HG03097 (cell line): ENCODE results near the gene TMEM165.
"Not testable (repeated sequence)": the region's sequence is repeated elsewhere in the genome, so short reads cannot be mapped to it uniquely, and the experiment has no call there.

ENCODE experiments used
- ATAC-seq: cut with Tn5 transposase; IDR thresholded peaks from one replicate; pipeline ENCODE4 v1.9.1; 2021; ENCODE audit not compliant: unreplicated experiment, low FRiP score

TMEM165 gene

GRCh38 chr4:55395529-55396307 lies at the start of gene TMEM165:
Gene TMEM165, plus strand, starts transcription at chr4:55395957. Its CDS starts 233 bp downstream, at chr4:55396190.
- ATAC-seq, result peak; percentile 94

DNA sequence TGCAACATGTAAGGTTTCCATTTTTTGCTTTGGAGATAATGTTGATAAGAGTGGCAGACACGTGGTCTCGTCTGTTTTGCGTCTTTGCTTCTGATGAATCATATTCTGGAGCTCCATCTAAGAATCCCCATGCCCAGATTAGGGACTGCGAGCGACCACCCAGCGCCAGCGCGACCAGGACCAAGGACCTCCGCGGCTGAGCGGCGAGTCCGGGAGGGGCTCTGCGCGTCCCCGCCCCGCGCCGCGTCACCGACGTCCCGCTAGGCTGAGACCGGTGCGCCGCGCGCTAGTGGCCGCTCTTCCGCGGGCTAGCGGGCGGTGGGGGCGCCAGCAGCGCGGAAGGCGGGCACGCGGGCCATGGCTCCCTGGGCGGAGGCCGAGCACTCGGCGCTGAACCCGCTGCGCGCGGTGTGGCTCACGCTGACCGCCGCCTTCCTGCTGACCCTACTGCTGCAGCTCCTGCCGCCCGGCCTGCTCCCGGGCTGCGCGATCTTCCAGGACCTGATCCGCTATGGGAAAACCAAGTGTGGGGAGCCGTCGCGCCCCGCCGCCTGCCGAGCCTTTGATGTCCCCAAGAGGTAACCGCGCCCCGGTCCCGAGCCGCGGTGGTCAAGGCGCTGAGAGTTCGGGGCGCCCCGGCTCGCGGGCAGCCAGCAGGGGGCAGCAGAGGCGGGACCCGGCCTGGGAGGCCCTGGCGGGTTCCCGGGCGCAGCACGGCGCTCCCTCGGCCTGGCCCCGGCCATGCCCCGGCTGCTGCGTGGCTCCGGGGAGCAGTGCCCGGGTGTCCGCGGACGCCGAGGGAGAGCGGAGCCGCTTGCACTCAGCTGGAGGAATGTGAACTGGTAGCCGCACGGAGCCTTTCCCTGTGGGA lies 49.5 kb upstream of the TMEM165 start, which contains the start of gene SRD5A3:
TSS of gene SRD5A3 (plus strand) at position 263 of the 871 bp plus-strand sequence. CDS start at position 358, 95 bp downstream.
- peak; percentile 96 for ATAC-seq

DNA sequence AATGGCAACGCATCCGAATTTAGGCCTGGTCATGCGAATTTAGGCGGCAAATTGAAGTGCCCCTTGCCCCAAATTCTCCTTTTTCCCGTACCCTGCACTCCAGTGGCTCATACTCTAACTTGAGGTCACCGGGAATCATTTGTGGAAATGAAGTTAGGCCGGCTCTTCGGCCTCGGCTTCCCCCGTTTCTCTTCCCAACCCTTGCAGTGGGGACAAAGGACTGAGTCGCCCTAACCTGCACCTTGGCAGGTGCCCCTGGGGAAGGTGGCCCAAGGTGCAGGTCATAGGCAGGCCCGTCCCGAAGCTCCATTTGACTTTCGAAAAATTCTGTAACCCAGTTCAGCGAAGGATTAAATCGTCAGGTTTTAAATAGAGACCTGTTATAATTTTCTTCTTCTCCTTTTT lies 48.9 kb upstream of the TMEM165 start:
- ATAC-seq, result no peak

DNA sequence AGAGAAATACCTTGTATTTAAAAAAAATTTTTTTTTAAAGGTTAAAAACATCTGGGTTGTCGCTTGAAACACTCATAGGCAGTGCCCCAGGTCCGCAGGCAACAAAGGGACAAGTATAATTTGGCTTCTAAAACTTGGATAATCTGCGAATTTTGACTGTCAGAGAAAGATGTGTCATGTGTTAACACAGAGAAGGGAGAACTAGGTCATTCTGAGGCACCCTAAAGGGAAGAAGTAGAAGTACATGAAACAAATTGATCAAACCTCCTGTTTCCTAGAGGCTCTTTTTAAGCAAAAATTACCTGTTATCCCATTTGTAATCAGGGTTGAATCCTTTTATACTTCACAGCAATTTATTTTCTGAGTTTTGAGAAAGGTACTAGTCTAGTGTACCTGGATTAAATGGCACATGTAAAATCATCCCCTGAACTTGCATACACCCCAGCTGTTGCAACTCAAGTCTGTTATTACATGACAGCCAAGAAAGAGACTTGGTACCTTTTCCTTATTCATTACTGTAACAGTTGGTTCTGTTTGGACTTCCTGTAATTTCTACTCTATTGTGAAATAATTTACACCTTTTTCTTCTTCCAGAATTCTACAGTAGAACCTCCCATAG lies 48.0 kb upstream of the TMEM165 start:
- no peak for ATAC-seq

GRCh38 chr4:55348466-55348865 lies 47.3 kb upstream of the TMEM165 start:
- ATAC-seq, result no peak

DNA sequence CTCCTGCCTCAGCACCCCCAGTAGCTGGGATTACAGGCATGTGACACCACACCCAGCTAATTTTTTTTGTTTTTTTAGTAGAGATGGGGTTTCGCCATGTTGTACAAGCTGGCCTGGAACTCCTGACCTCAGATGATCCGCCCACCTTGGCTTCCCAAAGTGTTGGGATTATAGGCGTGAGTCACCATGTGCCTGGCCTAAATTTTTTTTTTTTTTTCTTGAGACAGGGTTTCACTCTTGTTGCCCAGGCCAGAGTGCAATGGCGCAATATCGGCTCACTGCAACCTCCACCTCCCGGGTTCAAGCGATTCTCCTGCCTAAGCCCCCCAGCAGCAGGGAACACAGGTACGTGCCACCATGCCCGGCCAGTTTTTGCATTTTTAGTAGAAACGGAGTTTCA lies 44.9 kb upstream of the TMEM165 start:
- not testable (repeated sequence) for ATAC-seq

- ATAC-seq, result no peak
These were observed 43.9 kb upstream of the TMEM165 start for GRCh38 chr4:55351824-55352223.

DNA sequence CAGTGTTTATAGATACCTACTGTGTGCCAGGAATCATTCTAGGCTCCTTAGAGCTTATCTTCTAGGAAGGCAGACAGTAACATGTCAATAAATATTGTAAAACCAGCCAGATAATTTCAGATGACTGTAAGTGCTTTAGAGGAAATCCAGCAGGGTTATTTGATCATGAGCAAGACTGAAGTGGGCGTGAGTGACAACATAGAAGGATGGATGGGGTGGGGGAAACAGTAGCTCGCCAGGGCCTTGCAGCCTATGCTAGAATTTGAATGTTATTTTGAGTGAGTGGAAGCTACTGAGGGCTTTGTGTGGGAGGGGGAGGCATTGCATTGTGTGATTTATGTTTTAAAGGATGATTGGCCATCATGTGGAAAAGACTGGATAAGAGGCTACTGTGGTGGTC lies 43.0 kb upstream of the TMEM165 start:
- no peak for ATAC-seq

GRCh38 chr4:55353228-55353747 lies 42.5 kb upstream of the TMEM165 start:
- ATAC-seq, result not testable (repeated sequence)

- ATAC-seq, result no peak
These were observed 41.1 kb upstream of the TMEM165 start for GRCh38 chr4:55354648-55355047.

GRCh38 chr4:55355555-55355954 lies 40.2 kb upstream of the TMEM165 start:
- ATAC-seq, result no peak

- no peak for ATAC-seq
These were observed 38.7 kb upstream of the TMEM165 start for GRCh38 chr4:55356991-55357461.

- no peak for ATAC-seq
These were observed 37.5 kb upstream of the TMEM165 start for GRCh38 chr4:55358246-55358645.

DNA sequence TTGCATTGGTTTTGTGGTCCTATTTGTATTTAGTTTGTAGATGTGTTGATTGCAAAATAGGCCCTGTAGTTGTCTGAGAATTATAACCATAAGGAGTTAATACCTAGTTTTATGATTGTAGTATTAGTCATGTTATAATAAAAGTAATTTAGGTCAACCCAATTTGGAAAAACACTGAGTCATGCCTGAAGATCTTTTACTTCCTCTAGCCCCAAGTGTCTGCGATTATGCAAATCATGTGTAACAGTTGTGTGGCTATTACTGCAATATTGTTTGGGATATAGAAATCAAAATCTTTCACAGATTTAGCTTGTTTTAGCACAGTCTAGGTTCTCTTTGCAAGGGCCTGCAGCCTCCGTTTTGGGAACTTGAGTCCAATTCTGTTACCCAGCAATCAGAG lies 37.1 kb upstream of the TMEM165 start:
- ATAC-seq, result no peak

DNA sequence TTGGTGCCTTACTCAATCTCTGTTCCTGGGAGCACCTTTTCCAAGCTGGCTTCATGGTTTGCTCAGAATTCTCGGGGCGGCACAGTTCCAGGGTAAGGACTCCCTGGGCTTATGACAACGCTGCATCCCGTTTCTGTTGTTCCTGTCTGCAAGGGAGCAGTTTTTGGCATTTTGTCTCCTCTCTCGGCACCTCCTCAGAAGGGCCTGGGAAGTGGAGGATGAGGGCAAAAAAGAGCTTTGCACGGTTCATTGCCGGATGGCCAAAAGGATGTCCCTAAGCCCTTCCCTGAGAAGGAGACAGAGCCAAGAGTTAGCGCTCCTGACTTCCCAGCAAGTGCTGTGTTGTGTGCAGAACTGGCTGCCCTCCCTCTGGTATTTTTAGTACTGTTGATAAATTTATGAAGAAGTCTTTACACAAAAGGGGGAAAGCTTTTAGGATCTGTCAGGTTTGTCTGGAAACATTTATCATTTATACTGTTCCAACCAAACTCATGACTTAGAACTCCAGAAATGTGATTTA lies 36.3 kb upstream of the TMEM165 start:
- no peak for ATAC-seq

DNA sequence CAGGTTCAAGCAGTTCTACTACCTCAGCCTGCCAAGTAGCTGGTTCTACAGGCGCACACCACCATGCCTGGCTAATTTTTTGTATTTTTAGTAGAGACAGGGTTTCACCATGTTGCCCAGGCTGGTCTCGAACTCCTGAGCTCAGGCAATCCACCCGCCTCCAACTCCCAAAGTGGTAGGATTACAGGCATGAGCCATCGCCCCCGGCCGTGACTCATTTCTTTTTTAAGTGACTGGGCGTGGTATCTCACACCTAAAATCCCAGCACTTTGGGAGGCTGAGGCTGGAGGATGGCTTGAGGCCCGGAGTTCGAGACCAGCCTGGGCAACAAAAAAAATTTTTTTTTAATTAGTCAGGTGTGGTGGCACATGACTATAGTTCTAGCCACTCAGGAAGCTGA lies 32.8 kb upstream of the TMEM165 start:
- ATAC-seq, result not testable (repeated sequence)

GRCh38 chr4:55363691-55364351 lies 31.9 kb upstream of the TMEM165 start:
- no peak for ATAC-seq

GRCh38 chr4:55364691-55365344 lies 30.9 kb upstream of the TMEM165 start:
- ATAC-seq, result no peak

- ATAC-seq, result no peak
These were observed 30.4 kb upstream of the TMEM165 start for GRCh38 chr4:55365345-55365728.
